Esophagus squamous epithelium (tissue), 4 donors: Measurements from ENCODE around the gene FGF8.

Source experiments
- POLR2A ChIP-seq, 4 donors: fragments of 450-650 bp; IDR thresholded peaks; one replicate each; pipeline ENCODE4 v1.6.1; 2017; ENCODE audit warnings: antibody characterized with exemption in 4 of 4, mild to moderate bottlenecking in 4 of 4, moderate library complexity in 3 of 4
- TF ChIP-seq, protein P1 (sequence below), 6 experiments: fragments of 450-650 bp in 4 of 6; fragments of 200-600 bp in 2 of 6; sonication (generic) in 2 of 6; IDR thresholded peaks; one replicate each; pipeline ENCODE4 v1.5.1; 2016 to 2019; ENCODE audit warnings: antibody characterized with exemption in 6 of 6, mild to moderate bottlenecking in 4 of 6, moderate library complexity in 4 of 6

- TF ChIP-seq, protein P1, sequence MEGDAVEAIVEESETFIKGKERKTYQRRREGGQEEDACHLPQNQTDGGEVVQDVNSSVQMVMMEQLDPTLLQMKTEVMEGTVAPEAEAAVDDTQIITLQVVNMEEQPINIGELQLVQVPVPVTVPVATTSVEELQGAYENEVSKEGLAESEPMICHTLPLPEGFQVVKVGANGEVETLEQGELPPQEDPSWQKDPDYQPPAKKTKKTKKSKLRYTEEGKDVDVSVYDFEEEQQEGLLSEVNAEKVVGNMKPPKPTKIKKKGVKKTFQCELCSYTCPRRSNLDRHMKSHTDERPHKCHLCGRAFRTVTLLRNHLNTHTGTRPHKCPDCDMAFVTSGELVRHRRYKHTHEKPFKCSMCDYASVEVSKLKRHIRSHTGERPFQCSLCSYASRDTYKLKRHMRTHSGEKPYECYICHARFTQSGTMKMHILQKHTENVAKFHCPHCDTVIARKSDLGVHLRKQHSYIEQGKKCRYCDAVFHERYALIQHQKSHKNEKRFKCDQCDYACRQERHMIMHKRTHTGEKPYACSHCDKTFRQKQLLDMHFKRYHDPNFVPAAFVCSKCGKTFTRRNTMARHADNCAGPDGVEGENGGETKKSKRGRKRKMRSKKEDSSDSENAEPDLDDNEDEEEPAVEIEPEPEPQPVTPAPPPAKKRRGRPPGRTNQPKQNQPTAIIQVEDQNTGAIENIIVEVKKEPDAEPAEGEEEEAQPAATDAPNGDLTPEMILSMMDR (IDR thresholded peaks at IDR 0.05), result no peak
- TF ChIP-seq POLR2A (IDR thresholded peaks at IDR 0.05), result no peak
Observed at GRCh38 chr10:101814466-101815071, 38.7 kb upstream of the FGF8 start.
